Stimulated activated CD8-positive, alpha-beta memory T cell treated with anti-CD3 and anti-CD28 coated beads, Interleukin-2, amount 100 ng/mL, for 1 hour (primary cell): ENCODE data around the gene MEX3A.
"Not testable (repeated sequence)": the region's sequence is repeated elsewhere in the genome, so short reads cannot be mapped to it uniquely, and the experiment has no call there.

Experiments used
- DNase-seq, 2 donors: peaks; one replicate each; pipeline ENCODE4 v3.0.0-alpha.2; 2020; ENCODE audit warnings: low read depth in 2 of 2

MEX3A gene

GRCh38 chr1:156079762-156080161, 2.5 kb downstream of the MEX3A start:
- DNase-seq = no peak

GRCh38 chr1:156078728-156079127, 3.5 kb downstream of the MEX3A start:
- DNase-seq = no peak

GRCh38 chr1:156077430-156077760, 4.9 kb downstream of the MEX3A start:
- DNase-seq = no peak

DNA sequence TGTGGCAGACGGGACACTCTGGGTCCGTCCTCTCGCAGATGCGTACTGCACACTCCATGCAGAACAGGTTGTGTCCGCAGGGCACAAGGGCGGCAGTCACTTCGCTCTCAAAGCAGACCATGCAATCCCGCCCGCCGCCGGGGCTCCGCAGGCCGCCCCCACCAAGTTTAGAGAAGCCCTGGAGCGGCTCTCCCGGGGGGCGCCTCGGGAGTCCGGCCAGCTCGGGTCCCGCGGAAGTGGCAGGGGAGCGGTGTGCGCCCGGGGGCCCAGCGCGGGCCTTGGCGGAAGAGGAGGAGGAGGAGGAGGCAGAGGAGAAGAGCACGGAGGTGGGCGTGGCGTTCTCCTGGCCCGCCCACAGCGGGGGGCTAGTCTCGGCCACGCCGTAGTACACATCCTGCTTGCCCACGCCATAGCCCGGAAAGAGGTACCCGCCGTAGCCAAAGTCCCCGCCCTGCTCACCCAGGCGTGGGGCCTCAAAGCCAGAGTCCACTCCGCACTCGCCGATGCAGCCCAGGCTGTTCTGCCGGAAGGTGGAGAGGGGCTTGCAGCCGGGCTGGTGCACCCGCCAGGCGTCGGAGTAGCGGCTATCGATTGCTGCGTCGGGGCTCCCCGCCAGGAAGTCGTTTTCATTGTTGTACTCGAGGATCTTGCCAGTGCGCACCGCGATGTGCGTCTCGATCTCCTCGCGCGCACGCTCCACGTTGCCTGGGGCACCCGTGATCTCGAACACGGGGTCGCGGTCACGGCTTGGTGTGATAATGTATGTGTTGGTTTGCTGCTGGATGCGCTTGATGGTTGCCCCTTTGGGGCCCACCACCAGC, 5.4 kb downstream of the MEX3A start:
- DNase-seq = no peak

- DNase-seq = no peak
These were observed 6.5 kb downstream of the MEX3A start for GRCh38 chr1:156075775-156076204.

- DNase-seq = no peak
These were observed 7.1 kb downstream of the MEX3A start for GRCh38 chr1:156075162-156075561.

- no peak for DNase-seq
These were observed 7.6 kb downstream of the MEX3A start for GRCh38 chr1:156074661-156075060.

GRCh38 chr1:156073740-156074139, 8.5 kb downstream of the MEX3A start:
- DNase-seq = no peak

- no peak for DNase-seq
These were observed 9.1 kb downstream of the MEX3A start for GRCh38 chr1:156073110-156073687.

DNA sequence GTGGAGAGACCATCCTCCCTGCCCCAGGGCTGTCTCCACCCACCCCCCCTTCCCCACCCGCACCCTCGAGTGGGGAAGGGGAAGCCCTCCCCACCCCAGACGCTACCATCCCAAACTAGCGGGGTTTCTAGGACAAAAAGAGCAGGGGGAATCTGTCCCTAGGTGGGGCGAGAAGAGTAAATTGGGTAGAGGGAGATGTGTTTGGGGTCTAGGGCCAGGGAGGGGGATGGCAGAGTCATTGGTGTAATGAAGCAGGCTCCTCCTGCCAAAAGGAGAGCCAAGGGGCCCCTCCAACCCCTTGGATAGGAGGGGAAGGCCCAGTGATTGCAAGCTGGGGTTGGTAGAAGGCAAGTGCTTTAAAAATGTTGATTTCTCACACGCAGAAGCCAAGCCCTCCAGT, 10.0 kb downstream of the MEX3A start:
- DNase-seq = no peak

DNA sequence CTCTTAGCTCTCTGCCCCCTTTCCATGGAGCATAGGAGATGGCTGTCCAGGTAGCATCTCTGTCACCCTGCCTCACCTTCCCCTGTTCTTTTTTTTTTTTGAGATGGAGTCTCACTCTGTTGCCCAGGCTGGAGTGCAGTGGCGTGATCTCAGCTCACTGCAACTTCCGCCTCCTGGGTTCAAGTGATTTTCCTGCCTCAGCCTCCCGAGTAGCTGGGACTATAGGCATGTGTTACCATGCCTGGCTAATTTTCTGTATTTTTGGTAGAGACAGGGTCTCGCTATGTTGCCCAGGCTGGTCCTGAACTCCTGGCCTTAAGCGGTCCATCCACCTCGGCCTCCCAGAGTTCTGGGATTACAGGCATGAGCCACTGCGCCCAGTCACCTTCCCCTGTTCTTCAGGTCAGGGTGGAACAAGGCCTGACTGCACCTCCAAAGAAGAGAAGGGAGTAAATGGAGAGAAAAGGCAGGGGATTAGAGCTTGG, 10.9 kb downstream of the MEX3A start:
- DNase-seq = not testable (repeated sequence)

DNA sequence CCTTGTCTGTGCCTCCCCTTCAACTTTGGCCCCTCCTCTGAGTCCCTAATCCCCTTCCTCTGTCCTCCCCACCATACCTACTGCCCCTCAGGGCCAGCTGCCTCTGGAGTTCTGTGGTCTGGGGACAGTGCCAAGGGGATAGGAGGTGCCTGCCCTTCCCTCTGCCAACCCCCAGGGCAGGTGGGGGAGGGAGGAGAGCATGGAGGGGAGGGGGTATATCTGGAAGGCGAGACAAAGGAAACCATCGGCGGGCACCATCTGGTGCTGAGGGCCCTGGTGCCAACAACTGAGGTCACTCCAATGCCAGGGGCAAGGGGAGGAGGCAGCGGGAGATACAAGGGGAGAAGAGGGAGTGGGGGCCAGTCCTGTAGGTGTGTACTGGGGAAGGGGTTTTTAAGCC, 11.7 kb downstream of the MEX3A start:
- no peak for DNase-seq

- no peak for DNase-seq
These were observed 12.5 kb downstream of the MEX3A start for GRCh38 chr1:156069490-156070455.

- no peak for DNase-seq
These were observed 15.0 kb downstream of the MEX3A start for GRCh38 chr1:156067262-156067661.

- no peak for DNase-seq
These were observed 16.4 kb downstream of the MEX3A start for GRCh38 chr1:156065871-156066270.

GRCh38 chr1:156065212-156065611, 17.1 kb downstream of the MEX3A start:
- no peak for DNase-seq

GRCh38 chr1:156064615-156065014, 17.6 kb downstream of the MEX3A start:
- DNase-seq = no peak

GRCh38 chr1:156063997-156064285, 18.3 kb downstream of the MEX3A start:
- no peak for DNase-seq

GRCh38 chr1:156062189-156062588, 20.1 kb downstream of the MEX3A start:
- DNase-seq = no peak

DNA sequence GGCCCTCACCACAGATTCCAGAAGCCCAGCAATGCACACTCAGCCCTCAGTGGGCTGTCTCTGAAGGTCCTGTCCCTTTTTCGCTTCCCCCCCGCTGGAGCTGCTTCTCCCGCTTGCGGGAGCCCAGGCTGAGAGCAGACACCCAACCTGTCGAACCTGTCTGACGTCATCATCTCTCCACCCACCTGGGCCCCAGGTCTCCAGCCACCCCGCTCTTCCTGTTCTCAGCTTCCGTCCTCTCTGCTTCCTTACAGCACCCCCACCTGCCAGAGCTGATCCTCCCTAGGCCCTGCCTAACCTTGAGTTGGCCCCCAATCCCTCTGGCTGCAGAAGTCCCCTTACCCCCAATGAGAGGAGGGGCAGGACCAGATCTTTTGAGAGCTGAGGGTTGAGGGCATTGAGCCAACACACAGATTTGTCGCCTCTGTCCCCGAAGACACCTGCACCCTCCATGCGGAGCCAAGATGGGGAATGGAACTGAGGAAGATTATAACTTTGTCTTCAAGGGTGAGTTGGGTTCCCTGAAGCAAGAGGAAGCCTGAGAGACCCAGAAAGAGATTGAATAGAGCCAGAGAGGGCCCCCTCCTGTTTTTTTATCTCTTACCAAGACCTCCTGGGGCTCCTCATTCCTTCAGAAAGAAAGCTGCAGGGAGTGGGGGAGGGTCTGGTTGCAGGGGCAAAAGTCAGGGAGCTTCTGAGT, 21.2 kb downstream of the MEX3A start, which contains the start of gene RAB25:
TSS of gene RAB25 (plus strand) at position 224 of the 700 bp plus-strand sequence. CDS start at position 465, 241 bp downstream.
- no peak for DNase-seq

DNA sequence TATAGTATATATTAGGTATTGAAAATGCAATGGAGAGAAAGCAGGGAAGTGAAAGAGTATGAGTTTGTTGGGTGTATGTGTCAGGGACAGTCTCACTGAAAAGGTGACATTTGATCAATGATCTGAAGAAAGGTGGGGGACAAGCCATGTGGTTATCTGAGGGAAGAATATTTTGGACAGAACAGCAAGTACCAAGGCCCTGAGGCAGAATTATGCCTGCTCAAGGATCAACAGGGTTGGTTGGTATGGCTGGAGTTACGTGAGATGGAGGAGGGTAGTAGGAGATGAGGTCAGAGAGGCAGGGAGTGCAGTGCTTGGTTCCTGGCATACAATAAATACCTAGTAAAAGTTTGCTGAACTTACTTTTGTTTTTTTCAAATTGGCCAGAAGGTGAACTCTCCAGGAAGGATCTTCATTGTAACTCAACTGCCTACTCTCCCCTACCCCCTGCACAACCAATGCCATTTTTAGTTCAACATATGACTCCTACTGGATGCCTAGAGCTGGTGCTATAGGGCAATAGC, 25.9 kb downstream of the MEX3A start:
- no peak for DNase-seq
